ENCODE results near the gene RHEX.
"Not testable (repeated sequence)": the region's sequence is repeated elsewhere in the genome, so short reads cannot be mapped to it uniquely, and the experiment has no call there.

Gene RHEX

DNA sequence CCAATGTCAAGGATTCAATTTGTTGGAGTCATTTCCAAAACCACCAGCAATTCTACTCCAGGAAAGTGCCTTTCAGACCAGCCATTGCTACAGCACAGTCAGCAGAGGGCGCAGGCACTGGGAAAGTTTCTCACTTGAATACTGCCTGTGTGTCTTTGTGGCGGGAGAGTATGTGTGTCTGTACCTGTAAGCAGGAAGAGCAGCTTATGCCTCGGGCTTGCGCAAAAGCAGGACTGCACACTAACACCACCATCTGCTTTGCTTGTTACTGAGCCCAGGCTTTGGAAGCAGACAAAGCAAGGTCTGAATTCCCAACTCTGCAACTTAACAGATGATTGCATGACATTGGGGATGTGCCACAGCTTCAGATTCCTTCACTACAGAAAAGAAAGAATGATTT, 22.3 kb upstream of the RHEX start:
- DNase-seq, result peak; percentile 62 to 90 (median 85)

DNA sequence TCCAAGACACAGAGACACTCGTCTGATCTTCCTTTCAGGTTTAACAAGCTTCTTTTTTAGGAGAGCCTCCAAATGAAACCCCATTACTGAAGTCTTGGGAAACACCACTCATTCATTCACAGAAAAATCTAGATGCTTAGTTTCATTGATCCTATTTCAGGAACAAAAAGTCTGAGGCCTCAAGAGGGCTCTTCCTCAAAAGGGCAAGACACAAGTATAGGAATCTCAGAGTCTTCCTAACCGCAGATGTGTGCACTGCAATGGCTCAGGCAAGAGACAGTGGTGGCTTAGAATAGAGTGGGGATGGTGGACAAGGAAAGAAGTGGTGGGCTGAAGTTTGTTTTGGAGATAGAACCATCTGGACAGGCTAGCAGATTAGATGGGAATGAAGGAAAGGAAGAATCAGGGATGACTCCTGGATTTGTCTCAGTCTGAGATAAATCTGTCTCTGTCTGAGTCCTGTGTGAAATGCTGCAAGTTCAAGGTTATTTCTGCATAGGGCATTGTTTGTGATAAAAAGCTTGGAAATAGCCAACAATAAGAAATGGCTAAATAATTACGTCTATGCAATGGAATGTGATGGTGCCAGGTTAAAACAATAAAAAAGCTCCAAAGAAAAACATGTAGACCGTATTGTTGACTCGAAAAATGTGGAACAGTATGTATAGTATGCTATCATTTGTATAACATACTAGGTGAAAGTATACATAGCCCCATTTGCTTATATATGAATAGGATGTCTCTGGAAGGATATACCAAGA, 20.4 kb upstream of the RHEX start:
- no peak for DNase-seq

DNA sequence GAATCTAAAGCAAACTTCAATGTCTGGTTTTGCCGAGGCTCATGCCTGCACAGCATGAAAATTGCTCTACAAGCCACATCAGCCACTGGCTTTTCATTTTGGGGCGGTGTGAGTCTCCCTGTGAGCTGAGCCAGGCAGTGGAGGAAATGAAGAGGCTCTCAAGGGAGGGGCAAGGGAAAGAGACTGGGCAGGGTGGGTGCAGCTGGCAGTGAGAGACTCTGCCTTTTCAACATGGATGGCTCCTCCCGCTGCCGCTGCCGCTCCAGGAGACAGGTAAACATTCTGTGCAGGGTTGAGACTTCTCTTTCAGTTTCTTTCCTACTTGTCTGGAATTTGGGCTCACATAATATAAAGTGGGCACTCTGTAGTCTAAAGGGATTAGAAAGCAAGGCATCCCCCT, 17.9 kb upstream of the RHEX start:
- DNase-seq, result peak; percentile 41 to 84 (median 61)

DNA sequence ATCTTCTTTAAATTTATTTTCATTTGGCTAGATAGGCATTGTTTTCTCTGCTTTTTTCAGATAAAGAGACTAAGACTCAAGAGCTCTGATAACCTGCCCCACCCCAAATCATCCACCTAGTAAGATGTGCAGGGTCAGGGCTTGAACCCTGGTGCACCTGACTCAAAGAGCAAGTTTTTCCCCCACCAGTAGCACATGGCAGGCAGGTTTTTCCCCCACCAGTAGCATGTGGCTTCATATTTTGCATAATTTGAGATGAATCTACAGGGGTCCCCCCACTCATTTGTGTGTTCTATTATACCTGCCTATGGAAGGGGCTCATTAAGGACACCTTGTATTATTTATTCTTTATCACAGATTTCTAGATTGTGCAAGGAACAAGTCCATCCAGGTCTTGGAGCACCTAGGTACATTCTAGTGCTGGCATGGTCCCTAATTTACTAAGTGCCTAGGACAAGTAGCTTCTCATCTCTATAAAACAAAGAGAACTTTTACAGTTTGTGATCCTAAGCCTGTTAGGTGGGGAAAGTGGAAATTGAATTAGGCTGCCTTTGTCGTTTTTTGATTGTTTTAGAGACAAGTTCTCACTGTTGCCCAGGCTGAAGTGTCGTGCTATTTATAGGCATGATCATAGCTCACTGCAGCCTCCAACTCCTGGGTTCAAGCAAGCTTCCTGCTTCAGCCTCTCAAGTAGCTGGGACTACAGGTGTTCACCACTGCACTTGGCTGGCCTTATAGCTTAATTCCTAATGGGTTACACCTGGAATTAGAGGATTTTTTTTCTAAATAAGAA, 16.1 kb upstream of the RHEX start:
- DNase-seq, result no peak

DNA sequence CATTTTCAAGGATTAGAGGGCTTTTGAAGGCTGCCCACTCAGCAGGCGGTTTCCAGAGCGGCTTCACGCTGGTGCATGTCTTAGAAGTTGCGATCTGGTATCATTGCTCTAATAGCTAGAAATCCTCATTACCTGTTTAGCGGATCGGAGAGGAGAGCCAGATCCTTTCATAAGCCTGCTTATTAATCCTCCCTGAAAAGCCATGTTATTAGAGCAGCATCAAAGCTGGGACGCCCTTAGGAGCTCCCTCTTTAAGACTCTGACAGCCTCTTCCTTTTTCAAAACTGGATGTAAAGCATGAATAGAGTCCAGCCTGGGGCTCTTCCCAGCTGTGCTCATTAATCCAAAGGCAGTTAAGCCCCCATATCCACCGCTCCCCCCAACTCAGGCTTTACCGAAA, 15.4 kb upstream of the RHEX start:
- peak in 2 of 3 experiments; percentile 21 to 23 for DNase-seq

DNA sequence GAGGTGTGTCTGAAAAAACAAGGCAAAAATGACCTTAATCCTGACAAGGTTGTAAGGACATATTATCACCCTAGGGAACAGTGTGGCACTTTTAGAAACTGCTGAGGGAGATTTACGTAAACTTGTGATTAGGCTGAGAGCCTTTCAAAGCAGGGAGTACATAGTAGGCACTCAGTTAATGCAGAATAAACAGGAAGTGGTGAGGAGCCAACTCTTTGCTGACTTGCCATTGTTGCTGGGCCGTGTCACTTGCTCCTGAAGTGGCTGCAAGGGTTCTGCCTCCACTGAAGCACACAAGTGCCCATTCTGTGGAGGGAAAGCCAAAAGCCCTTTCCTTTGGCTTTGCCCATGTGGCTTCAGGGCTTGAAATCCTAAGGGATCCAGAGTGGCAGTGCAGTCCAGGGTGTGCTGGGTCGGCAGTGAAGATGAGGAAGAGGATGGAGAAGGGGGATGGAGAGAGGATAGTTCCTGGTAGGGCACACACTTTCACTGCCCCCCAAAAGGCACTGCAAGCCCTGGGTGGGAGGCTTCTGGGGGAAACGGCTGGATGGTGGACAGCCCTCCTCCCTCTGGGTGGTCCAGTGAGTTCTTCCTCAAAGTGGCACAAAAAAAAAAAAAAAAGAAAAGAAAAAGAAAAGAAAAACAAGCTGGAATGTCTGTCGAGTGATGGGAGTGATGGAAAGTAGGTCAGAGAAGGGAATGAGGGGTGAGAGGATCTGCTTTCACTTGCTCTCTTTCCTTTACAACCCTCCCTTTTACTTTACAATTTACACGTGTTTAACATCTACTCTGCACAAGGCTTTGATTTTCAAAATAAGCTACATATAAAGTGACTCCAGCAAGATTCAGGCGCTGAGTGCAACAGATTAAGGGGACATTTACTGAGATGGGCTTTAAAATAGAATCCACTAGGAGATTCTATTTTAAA, 13.7 kb upstream of the RHEX start:
- no peak for DNase-seq

DNA sequence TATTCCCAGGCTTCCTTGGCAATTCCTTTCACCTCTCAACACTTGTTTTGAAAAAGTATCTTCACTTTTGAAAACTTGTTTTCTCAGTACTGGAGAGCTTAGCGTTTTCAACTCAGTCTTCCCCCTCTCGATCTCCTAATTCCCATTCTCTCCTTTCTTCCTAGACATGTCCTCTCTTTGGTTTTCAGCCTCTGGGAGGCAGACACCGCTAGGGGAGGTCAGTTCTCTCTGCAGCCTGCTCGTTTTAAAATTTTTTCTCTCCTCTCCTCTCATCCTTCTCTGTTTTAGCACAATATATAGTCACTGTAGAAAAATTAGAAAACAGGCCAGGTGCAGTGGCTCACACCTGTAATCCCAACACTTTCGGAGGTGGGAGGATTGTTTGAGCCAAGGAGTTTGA, 12.6 kb upstream of the RHEX start:
- no peak for DNase-seq

DNA sequence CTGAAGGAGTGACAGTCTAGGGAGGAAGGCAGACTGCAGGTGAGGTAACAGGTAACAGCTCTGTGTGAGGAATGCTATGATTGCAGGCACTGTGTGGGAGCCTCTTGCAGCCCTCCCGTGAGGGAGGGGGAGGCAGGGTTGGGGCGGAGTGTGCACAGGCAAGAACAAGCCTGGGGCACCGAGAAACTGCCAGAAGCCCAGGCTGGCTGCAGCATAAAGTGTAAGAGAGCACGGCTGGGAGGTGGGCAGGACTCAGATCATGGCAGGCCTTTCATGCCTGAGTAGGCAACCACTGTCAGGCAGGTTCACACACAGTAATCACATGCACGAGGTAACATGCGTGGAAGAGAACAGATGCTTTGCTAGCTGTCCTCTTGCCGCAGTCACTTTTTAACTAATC, 11.3 kb upstream of the RHEX start:
- peak; percentile 38 to 75 (median 46) for DNase-seq

DNA sequence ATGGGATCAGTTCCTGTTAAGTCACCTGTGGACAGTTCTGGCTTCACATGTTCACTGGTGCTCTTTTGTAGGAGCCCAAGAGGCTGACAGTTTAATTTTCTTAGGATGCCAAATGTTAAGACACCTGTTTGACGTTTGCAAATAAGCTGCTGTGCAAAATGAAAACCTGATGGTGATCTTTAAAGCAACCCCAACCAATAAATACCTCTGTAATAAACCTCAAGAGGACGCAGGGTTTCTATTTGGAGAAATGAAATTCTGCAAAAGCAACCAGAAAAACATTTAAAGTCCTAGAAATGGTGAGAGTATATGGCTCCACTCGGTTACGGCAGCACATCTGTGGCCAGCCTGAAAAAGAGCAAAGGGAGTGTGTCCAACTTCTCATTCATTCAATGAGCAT, 5.7 kb upstream of the RHEX start:
- DNase-seq, result no peak

DNA sequence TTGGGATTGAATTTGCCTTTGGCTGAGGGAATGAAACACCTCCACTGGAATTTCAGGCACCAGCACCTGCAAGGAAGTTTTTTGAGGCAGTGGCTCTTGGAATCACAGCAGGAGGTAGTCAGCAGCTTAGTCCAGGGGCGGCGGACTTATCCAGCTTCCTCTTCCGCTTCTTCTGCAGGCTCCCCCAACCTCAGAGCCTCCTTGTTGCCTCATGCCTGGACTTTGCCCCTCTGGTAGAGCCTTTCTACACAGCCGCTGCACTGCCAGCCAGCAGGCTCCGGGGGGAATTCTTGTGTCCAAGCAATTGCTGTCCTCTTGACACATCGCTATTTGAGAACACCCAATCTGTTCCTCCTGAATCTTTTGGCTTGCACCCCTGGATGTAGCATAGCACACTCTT, 4.4 kb upstream of the RHEX start:
- no peak for DNase-seq

DNA sequence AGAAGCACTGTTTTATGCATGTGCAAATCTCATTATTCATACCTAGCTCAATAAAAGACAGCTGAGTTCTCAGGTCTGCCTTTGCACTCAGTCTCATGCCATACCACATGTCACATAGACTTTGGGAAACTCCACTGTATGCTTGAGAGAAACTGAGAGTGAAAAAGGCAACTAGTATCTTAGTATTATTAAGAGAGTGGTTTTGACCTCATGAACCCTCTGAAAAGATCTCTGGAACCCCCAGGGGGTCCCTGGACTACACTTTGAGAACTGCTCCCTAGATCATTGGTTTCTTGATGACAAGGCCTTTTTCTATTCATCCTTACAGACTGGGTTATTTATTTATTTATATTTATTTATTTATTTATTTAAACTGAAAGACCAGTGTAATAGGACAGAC, 3.7 kb upstream of the RHEX start:
- no peak for DNase-seq

DNA sequence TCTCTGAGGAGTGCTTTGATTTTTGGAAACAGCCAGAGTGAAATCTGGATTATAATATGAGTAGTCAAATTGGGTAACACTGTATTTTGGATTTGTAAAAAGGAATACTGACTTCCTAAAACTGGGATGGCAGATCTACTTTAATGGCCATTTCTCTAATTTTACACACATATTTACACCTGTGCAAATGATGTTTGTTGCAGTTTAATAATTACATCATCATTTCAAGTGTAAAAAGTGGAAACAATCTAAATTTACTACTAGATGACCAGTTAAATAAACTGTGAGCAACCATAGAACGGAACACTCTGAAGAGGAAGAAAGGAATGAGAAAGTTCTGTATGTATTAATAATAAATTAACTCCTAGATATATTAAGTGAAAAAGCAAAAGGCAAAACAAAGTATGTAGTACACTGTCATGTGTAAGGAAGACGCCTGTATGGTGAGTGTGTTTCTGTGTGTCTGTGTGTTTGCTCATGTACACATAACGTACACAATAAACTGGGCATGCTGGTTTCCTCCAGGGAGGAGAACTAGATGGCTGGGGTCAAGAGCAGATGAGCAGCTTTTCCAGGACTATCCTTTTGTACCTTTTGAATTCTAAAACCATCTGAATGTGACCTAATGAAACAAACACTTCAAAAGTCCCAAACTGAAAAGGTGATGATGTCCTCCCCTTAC, 2.9 kb upstream of the RHEX start:
- no peak for DNase-seq

DNA sequence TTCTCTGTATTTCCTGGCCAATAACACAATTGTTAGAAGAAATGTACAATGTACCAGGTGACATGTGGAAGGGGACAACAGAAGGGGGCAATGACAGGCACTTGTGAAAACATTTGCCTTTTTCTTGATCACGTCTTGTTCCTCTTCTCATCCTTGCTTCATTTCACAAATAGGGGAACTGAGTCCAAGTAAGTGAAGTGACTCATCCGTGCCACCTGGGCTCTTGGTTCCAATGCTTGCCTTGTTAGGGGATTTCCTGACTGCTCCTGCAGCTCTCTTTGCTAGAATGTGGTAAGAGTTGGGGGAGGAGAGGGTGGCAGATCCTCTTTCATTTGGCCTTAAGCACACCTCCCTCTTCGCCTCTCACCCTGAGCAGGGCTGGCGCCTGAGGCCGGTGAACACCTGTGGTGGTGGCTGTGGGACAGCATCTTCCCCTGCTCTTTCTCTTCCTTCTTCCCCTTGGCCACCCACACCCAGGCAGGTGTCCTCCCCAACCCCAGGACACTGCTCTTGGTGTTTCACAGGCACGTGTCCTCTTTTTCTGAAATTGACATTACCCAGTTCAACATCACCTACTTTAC, 2.2 kb upstream of the RHEX start:
- DNase-seq, result no peak

DNA sequence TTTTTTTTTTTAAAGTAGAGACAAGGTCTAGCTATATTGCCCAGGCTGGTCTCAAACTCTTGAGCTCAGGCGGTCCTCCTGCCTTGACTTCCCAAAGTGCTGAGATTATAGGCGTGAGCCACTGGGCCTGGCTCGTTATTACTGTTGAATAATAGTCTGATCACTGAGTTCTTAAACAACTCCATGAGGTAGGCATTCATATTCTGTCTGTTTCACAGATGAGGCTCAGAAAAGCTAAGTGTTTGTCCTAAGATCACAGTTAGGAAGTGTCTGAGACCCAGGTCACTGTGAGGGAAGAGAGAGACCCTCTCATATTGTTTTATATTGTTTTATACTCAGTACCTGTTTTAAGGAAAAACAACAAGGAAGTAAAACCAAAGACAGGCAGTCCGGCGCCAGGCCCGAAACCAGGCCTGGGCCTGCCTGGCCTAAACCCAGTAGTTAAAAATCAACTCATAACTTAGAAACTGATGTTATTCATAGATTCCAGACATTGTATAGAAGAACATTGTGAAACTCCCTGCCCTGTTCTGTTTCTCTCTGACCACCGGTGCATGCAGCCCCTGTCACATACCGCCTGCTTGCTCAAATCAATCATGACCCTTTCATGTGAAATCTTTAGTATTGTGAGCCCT, 625 bp upstream of the RHEX start:
- DNase-seq, result not testable (repeated sequence)

DNA sequence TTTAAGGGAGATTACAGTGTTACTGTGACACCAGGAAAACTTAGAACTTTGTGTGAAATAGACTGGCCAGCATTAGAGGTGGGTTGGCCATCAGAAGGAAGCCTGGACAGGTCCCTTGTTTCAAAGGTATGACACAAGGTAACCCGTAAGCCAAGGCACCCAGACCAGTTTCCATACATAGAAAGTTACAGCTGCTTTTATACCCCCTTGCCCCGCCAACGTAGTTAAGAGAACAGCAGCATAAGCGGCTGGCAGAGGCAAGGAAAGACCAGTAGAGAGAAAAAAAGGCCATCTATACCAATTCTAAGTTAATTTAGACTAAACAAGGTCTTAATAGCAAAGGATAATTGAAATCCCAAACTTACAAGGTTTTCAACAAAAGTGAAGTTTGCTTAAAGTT, 643 bp downstream of the RHEX start:
- DNase-seq, result not testable (repeated sequence)

DNA sequence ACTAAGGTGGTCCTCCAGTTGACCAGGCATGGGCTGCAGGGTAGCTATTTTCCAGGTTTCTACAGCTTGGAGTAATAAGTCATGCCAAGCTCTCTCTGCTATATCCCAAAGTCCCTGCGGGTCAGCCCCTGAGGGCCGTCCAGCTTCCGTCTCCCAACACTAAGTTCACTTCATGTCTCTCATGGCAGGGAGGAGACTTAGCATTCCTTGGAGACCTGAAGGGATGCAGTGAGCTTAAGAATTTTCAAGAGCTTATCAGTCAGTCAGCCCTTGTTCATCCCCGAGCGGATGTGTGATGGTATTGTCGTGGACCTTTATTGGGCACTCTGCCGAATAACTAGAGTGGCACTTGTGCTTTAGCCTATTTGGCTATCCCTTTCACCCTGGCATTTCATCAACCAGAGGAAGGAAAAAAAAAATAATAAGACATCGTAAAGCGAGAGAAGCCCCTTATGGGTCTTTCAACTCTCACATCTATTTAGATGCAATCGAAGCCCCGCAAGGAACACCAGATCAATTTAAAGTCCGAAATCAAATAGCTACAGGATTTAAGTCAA, 2.2 kb downstream of the RHEX start:
- not testable (repeated sequence) for DNase-seq

DNA sequence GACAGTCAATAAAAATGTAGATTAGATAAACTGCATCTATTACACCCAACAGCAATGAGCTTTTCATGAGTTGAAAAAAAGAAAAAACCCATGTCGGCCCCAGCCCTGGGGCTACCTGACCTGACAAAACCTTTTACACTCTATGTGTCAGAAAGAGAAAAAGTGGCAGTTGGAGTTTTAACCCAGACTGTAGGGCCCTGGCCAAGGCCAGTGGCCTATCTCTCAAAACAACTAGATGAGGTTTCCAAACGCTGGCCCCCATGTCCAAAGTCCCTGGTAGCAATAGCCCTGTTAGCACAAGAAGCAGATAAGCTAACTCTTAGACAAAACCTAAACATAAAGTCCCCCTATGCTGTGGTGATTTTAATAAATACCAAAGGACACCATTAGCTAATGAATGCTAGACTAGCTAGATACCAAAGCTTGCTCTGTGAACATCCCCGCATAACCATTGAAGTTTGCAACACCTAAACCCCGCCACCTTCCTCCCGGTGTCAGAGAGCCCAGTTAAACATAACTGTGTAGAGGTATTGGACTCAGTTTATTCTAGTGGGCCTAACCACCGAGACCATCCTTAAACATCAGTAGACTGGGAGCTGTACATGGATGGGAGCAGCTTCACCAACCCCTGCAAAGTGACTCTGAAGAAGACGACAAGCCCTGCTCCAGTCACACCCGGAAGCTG, 2.8 kb downstream of the RHEX start:
- DNase-seq, result not testable (repeated sequence)

DNA sequence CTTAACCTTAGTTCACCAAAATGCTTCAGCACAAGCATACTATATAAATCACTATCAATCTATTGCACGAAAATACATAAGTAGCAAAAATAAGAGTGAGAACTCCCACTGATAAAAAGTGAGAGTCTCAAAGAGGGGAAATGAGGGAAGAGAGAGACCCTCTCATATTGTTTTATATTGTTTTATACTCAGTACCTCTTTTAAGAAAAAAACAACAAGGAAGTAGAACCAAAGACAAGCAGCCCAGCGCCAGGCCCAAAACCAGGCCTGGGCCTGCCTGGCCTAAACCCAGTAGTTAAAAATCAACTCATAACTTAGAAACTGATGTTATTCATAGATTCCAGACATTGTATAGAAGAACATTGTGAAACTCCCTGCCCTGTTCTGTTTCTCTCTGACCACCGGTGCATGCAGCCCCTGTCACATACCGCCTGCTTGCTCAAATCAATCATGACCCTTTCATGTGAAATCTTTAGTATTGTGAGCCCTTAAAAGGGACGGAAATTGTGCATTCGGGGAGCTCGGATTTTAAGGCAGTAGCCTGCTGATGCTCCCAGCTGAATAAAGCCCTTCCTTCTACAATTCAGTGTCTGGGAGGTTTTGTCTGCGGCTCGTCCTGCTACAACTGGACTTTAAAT, 5.4 kb downstream of the RHEX start:
- DNase-seq, result not testable (repeated sequence)

DNA sequence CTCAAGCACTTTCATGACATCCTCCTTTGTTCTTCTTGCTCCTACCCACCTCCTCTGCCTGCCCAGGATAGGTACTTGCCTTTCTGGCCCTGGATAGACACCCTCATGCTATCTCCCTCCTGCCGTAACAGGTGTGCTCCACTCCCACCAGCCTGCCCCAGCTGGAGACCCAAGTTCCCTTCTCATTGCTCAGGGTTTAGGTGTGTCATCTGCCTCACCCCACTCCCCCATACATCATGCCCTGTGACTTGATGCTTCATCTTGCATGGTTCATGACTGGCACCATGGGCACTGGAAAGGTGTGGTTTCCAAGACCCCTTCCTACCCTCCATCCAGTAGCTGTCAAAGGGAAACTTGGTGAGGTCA, 5.9 kb downstream of the RHEX start:
- no peak for DNase-seq

DNA sequence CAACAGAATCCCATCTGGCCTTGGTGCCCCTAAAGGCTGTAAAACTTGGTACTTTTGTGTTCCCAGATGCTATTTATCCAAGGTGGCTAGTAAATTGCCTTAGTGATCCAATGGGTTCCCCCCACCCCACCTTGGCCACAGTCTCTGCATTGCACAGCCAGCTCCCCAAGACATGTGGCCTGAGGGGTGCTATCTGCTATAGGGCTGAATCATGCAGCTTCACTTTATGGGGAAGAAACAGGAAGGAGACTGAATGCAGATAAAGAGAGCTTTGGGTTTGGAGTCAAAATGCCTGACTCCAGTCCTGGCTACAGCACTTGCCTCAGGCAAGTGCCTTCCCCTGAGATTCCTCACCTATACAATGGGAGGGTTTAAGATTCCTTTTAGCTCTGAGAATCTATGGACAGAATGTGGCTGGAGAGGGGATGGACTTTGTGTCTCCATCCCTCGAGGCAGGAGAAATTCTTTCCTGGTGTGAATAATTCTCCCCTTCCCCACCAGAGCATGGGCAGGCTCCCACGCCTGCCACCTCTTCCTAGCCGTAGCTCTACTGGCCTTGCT, 6.5 kb downstream of the RHEX start:
- no peak for DNase-seq
